HepG2 (cell line): ENCODE data around the gene HMG20B. TPM values are rescaled to one million over a fixed set of nuclear protein-coding genes. Genes with fewer than 3 reads are reported as not detected.

Experiments used
- EP300 ChIP-seq, 3 experiments: sonication (generic) in 1 of 3; formaldehyde crosslinking in 1 of 3; IDR thresholded peaks; 2 replicates each; pipeline versions ENCODE4 v1.5.1 to v1.6.1; 2011 to 2020; ENCODE audit warnings: low read depth in 2 of 3, low read length in 2 of 3, borderline replicate concordance in 1 of 3, improper control_type of control experiment in 1 of 3, mild to moderate bottlenecking in 1 of 3, missing genetic modification reagents in 1 of 3, moderate library complexity in 1 of 3
- HIC2 ChIP-seq: sonication (generic); formaldehyde crosslinking; IDR thresholded peaks from 2 replicates; pipeline ENCODE4 v1.9.0; 2022; ENCODE audit warnings: low read depth, missing genetic modification reagents
- HNF1A ChIP-seq, 2 experiments: sonication (generic) in 1 of 2; formaldehyde crosslinking in 1 of 2; IDR thresholded peaks; 2 replicates each; pipeline versions ENCODE4 v1.4.0 to v1.6.1; 2016 to 2020; ENCODE audit warnings: borderline replicate concordance in 1 of 2, low read depth in 1 of 2, mild to moderate bottlenecking in 1 of 2, missing genetic modification reagents in 1 of 2
- HNRNPUL1 ChIP-seq: fragments of 200-400 bp; formaldehyde crosslinking; IDR thresholded peaks from 2 replicates; pipeline ENCODE4 v1.6.1; 2017; ENCODE audit warnings: low read depth, mild to moderate bottlenecking, low read length, moderate library complexity
- ISX ChIP-seq: sonication (generic); formaldehyde crosslinking; conservative IDR thresholded peaks from 2 replicates; pipeline ENCODE4 v1.5.0; 2020; ENCODE audit warnings: missing genetic modification reagents
- KLF11 ChIP-seq: IDR thresholded peaks from 2 replicates; pipeline ENCODE4 v1.6.1; 2016; ENCODE audit warnings: missing compliant biosample characterization
- KLF15 ChIP-seq: sonication (generic); formaldehyde crosslinking; IDR thresholded peaks from 2 replicates; pipeline ENCODE4 v1.8.1; 2023; ENCODE audit warnings: borderline replicate concordance, mild to moderate bottlenecking, inconsistent platforms, missing genetic modification reagents, mixed read lengths
- NCOA1 ChIP-seq: sonication (generic); formaldehyde crosslinking; IDR thresholded peaks from 2 replicates; pipeline ENCODE4 v1.9.0; 2021; ENCODE audit warnings: missing genetic modification reagents
- PLSCR1 ChIP-seq: sonication (generic); formaldehyde crosslinking; IDR thresholded peaks from 2 replicates; pipeline ENCODE4 v1.5.0; 2020; ENCODE audit warnings: missing genetic modification reagents, mild to moderate bottlenecking, borderline replicate concordance
- POGZ ChIP-seq: sonication (generic); formaldehyde crosslinking; IDR thresholded peaks from 2 replicates; pipeline ENCODE4 v1.4.0; 2020; ENCODE audit warnings: mild to moderate bottlenecking, missing genetic modification reagents
- POLR2AphosphoS5 ChIP-seq: IDR thresholded peaks from 2 replicates; pipeline ENCODE4 v1.6.1; 2012; ENCODE audit warnings: low read depth, low read length
- RNF219 ChIP-seq: sonication (generic); formaldehyde crosslinking; IDR thresholded peaks from 2 replicates; pipeline ENCODE4 v1.5.0; 2020; ENCODE audit warnings: mild to moderate bottlenecking, missing genetic modification reagents
- ZBTB34 ChIP-seq: sonication (generic); formaldehyde crosslinking; IDR thresholded peaks from 2 replicates; pipeline ENCODE4 v1.8.0; 2022; ENCODE audit warnings: mild to moderate bottlenecking, missing genetic modification reagents
- ZNF44 ChIP-seq: sonication (generic); formaldehyde crosslinking; IDR thresholded peaks from 2 replicates; pipeline ENCODE4 v1.5.1; 2020; ENCODE audit warnings: mild to moderate bottlenecking, missing genetic modification reagents
- ZNF605 ChIP-seq: sonication (generic); formaldehyde crosslinking; IDR thresholded peaks from 2 replicates; pipeline ENCODE4 v1.8.0; 2022; ENCODE audit warnings: mild to moderate bottlenecking, missing genetic modification reagents
- ZNF713 ChIP-seq: sonication (generic); formaldehyde crosslinking; IDR thresholded peaks from 2 replicates; pipeline ENCODE4 v1.4.0; 2020; ENCODE audit warnings: mild to moderate bottlenecking, missing genetic modification reagents
- ZSCAN9 ChIP-seq: IDR thresholded peaks from 2 replicates; pipeline ENCODE4 v1.6.1; 2016; ENCODE audit warnings: borderline replicate concordance
- polyA plus RNA-seq, 8 experiments: library from polyadenylated mRNA; depleted of rRNA in 3 of 8; stranded (reverse) in 7 of 8; unstranded in 1 of 8; fragments of >200 nt; fragmentation: Illumina TruSeq in 4 of 8; extraction: Trizol in 4 of 8; gene quantifications; 2 replicates each; pipeline versions ENCODE4 v1.2.1 to v1.2.3, GENCODE V29; 2011 to 2016; ENCODE audit warnings: low read depth in 4 of 8, missing spikeins in 1 of 8, mixed read lengths in 1 of 8; ENCODE audit not compliant: insufficient read depth in 1 of 8
- total RNA-seq, 5 experiments: library from RNA; depleted of rRNA; stranded (reverse); fragments of >200 nt; fragmentation: Illumina TruSeq; extraction: Trizol; gene quantifications; 2 replicates each; pipeline ENCODE4 v1.2.3, GENCODE V29; 2016; ENCODE audit warnings: low read depth in 1 of 5

HMG20B gene
- total and polyA plus RNA-seq, 2 of the 13 experiments (the other 11 are each of a cell fraction or from before 2014, with no cell fraction given): 23.9 to 29.2 TPM

- TF ChIP-seq HIC2 (CRISPR knock-in tag) (0 out of 2 replicates have a peak, but pooled peaks have one; percentile 5), PLSCR1 (CRISPR knock-in tag) (no peak), ISX (CRISPR knock-in tag) (no peak), HNF1A (IDR thresholded peaks at IDR 0.05; ENCODE audit: low read depth) (no peak), HNF1A (CRISPR knock-in tag; IDR thresholded peaks at IDR 0.05; ENCODE audit: borderline replicate concordance) (no peak), POGZ (no peak), ZNF713 (CRISPR knock-in tag) (no peak), RNF219 (no peak), EP300 (IDR thresholded peaks at IDR 0.05; ENCODE audit: low read depth in 2 of 2, low read length in 2 of 2) (no peak), EP300 (CRISPR knock-in tag; IDR thresholded peaks at IDR 0.05; ENCODE audit: borderline replicate concordance) (no peak), POLR2AphosphoS5 (no peak), ZNF44 (no peak), ZNF605 (no peak), KLF15 (no peak), ZSCAN9 (CRISPR knock-in tag) (no peak), NCOA1 (CRISPR knock-in tag) (no peak), KLF11 (CRISPR knock-in tag) (no peak), HNRNPUL1 (no peak), ZBTB34 (no peak)
Observed at GRCh38 chr19:3606690-3607289, 34.0 kb downstream of the HMG20B start, which contains the start of gene TBXA2R (continued).
